ENCODE measurements around the gene ERC1.
"Not testable (repeated sequence)": the region's sequence is repeated elsewhere in the genome, so short reads cannot be mapped to it uniquely, and the experiment has no call there.

Gene ERC1

GRCh38 chr12:981176-981828, 9.7 kb upstream of the ERC1 start:
- no peak for DNase-seq (ENCODE audit: extremely low read depth in 1 of 2, low read depth in 1 of 2)

- no peak for DNase-seq (ENCODE audit: extremely low read depth in 1 of 2, low read depth in 1 of 2)
Observed at GRCh38 chr12:981961-982360, 9.1 kb upstream of the ERC1 start.

- DNase-seq (ENCODE audit: extremely low read depth in 1 of 2, low read depth in 1 of 2) = no peak
Observed at GRCh38 chr12:988646-989045, 2.4 kb upstream of the ERC1 start.

- no peak for DNase-seq (ENCODE audit: extremely low read depth in 1 of 2, low read depth in 1 of 2)
Observed at GRCh38 chr12:989051-989450, 2.0 kb upstream of the ERC1 start.

GRCh38 chr12:989751-990660, 1.0 kb upstream of the ERC1 start:
- peak in 1 of 2 donors; percentile 2 for DNase-seq (ENCODE audit: extremely low read depth in 1 of 2, low read depth in 1 of 2)

GRCh38 chr12:991350-992333, 619 bp downstream of the ERC1 start:
- peak in 1 of 2 donors; percentile 11 for DNase-seq (ENCODE audit: extremely low read depth in 1 of 2, low read depth in 1 of 2)

GRCh38 chr12:992647-993046, 1.6 kb downstream of the ERC1 start:
- DNase-seq (ENCODE audit: extremely low read depth in 1 of 2, low read depth in 1 of 2) = no peak

- DNase-seq (ENCODE audit: extremely low read depth in 1 of 2, low read depth in 1 of 2) = no peak
Observed at GRCh38 chr12:996881-997280, 5.9 kb downstream of the ERC1 start.

- no peak for DNase-seq (ENCODE audit: extremely low read depth in 1 of 2, low read depth in 1 of 2)
Observed at GRCh38 chr12:997505-997904, 6.5 kb downstream of the ERC1 start.

GRCh38 chr12:998020-998874, 7.2 kb downstream of the ERC1 start:
- DNase-seq (ENCODE audit: extremely low read depth in 1 of 2, low read depth in 1 of 2) = no peak

- not testable (repeated sequence) for DNase-seq (ENCODE audit: extremely low read depth in 1 of 2, low read depth in 1 of 2)
Observed at GRCh38 chr12:999736-1000135, 8.7 kb downstream of the ERC1 start.

- DNase-seq (ENCODE audit: extremely low read depth in 1 of 2, low read depth in 1 of 2) = no peak
Observed at GRCh38 chr12:1001507-1001906, 10.5 kb downstream of the ERC1 start.

GRCh38 chr12:1003600-1004271, 12.7 kb downstream of the ERC1 start:
- DNase-seq (ENCODE audit: extremely low read depth in 1 of 2, low read depth in 1 of 2) = no peak

GRCh38 chr12:1006255-1006654, 15.2 kb downstream of the ERC1 start:
- no peak for DNase-seq (ENCODE audit: extremely low read depth in 1 of 2, low read depth in 1 of 2)

GRCh38 chr12:1007276-1007675, 16.3 kb downstream of the ERC1 start:
- no peak for DNase-seq (ENCODE audit: extremely low read depth in 1 of 2, low read depth in 1 of 2)

GRCh38 chr12:1007994-1008393, 17.0 kb downstream of the ERC1 start:
- no peak for DNase-seq (ENCODE audit: extremely low read depth in 1 of 2, low read depth in 1 of 2)

GRCh38 chr12:1011091-1011490, 20.1 kb downstream of the ERC1 start:
- DNase-seq (ENCODE audit: extremely low read depth in 1 of 2, low read depth in 1 of 2) = no peak

GRCh38 chr12:1013618-1014489, 22.8 kb downstream of the ERC1 start:
- DNase-seq (ENCODE audit: extremely low read depth in 1 of 2, low read depth in 1 of 2) = no peak

- no peak for DNase-seq (ENCODE audit: extremely low read depth in 1 of 2, low read depth in 1 of 2)
Observed at GRCh38 chr12:1019283-1019682, 28.3 kb downstream of the ERC1 start.

All from activated CD8-positive, alpha-beta memory T cell treated with anti-CD3 and anti-CD28 coated beads for 1 hour (primary cell).